Astrocyte of the cerebellum (primary cell): Measurements from ENCODE around the gene SCN4B.

Source experiments
- DNase-seq: peaks from one replicate; pipeline ENCODE4 v3.0.0-alpha.2; 2011; ENCODE audit warnings: low read depth
- H3K4me3 ChIP-seq: 2 replicates; pipeline ENCODE4 v1.5.1; 2011; ENCODE audit warnings: mild to moderate bottlenecking, low read depth, low read length, moderate library complexity
- in situ Hi-C: cut with HindIII; loops from 2 replicates; pipeline ENCODE4 v1.10.0; 2017; ENCODE audit warnings: low sequenced_read_pairs
- TF ChIP-seq, protein P1 (sequence below): IDR thresholded peaks from 2 replicates; pipeline ENCODE4 v1.5.1; 2012; ENCODE audit warnings: low read length, low read depth, moderate library complexity, mild to moderate bottlenecking; ENCODE audit errors: missing control alignments

The SCN4B gene, protein sequence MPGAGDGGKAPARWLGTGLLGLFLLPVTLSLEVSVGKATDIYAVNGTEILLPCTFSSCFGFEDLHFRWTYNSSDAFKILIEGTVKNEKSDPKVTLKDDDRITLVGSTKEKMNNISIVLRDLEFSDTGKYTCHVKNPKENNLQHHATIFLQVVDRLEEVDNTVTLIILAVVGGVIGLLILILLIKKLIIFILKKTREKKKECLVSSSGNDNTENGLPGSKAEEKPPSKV

DNA sequence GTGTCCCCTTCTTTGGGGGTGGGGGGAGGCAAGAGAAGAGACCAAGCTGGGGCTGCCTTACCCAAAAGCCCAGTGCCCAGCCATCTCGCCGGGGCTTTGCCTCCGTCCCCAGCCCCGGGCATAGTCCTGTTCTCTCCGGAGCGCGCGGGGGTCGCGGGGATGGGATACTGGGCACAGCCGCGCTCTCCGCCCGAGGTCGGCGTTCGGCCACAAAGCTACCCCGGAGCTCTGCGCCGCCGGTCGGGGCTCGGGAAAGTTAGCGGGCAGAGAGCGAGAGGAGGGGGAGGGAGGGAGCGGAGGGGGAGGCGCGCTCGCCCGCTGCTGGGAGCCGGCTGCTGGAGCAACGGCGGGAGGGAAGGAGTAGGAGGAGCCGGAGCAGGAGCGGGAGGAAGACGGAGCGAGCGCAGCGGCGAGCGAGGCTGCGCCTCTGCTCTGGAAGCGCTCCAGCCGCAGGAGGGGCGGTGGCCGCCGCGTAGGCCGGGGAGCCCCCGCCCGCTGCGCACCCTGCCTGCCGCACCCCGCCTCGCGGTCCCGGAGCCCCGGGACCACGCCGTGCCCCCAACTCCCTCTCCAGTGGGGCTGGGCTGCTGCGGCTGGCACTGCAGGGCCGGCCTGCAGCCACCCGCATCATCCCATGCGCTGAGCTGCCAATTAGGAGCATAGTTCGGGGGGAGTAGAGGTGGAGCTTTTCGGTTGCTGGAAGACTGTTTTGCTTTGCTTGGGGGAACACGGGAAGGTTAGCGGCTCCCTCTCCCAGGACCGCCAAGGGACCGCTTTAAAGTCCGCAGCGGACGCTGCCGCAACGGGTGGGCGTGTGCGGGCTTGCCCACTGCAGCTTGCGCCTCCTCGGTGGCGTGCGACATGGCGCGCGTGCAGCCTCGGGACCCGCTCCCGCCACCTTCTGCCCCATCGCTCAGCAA, at the start of gene SCN4B:
SCN4B (minus strand) TSS at position 272 of the 920 bp plus-strand sequence; CDS start at position 122, 150 bp downstream.
- TF ChIP-seq, protein P1, sequence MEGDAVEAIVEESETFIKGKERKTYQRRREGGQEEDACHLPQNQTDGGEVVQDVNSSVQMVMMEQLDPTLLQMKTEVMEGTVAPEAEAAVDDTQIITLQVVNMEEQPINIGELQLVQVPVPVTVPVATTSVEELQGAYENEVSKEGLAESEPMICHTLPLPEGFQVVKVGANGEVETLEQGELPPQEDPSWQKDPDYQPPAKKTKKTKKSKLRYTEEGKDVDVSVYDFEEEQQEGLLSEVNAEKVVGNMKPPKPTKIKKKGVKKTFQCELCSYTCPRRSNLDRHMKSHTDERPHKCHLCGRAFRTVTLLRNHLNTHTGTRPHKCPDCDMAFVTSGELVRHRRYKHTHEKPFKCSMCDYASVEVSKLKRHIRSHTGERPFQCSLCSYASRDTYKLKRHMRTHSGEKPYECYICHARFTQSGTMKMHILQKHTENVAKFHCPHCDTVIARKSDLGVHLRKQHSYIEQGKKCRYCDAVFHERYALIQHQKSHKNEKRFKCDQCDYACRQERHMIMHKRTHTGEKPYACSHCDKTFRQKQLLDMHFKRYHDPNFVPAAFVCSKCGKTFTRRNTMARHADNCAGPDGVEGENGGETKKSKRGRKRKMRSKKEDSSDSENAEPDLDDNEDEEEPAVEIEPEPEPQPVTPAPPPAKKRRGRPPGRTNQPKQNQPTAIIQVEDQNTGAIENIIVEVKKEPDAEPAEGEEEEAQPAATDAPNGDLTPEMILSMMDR: no peak
- DNase-seq: no peak
- H3K4me3 ChIP-seq: peak within 1 kb of the TSS; percentile 43
- in situ Hi-C loops: no loop called here

DNA sequence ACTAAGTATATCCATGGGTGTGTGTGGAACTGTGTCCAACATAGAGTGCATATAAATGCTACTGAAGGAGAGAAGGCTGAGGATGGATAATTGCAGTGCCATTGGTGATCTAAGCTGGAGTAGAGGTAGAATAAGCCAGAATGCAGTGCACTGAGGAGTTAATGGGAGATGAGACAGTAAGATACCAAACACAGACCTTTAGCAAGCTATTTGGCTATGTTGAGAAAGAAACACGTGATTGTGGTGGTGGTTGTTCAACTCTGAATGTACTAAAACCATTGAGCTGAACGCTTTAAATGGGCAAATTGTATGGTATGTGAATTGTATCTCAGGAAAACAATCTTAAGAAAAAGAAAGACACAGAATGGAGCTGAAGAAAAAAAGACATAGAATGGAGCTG, 49.3 kb upstream of the SCN4B start:
- in situ Hi-C loops: no loop called here
- no peak for DNase-seq
- TF ChIP-seq, protein P1: no peak
- H3K4me3 ChIP-seq: no peak overlapping the region

DNA sequence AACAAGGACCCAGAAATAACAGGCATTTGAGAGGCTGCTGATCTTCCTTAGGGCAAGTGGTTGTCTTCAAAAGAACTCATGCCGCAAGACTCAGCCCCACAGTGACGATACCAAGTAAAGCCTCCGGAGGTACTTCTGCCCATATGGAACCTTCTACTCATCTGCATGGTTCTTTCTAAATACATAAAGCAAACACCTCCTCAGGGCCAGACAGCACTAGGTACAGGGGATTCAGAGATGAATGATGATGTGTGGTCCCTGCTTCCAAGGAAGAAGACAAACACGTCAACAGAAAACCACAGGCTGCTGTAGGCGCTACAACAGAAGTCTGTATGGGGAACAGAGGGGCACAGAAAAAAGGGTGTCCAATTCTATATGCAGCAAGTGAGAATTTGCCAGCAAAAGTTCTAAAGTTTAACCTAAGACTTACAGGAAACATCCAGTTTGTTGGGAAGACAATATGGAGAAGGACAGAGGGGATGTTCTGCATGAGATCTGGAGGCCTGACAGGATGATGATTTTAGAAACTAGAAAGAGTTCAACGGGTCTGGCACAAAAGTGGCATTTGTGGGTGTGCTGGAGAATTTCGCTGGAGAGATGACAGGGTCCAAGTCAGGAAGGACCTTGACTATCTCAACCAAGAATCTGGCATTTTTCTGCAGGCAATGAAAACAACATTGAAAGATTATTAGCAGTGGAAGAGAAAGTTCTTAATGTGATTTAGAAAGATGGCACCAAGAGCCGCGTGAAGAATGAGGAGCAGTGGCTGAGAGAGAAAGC, 48.5 kb upstream of the SCN4B start:
- DNase-seq: no peak

DNA sequence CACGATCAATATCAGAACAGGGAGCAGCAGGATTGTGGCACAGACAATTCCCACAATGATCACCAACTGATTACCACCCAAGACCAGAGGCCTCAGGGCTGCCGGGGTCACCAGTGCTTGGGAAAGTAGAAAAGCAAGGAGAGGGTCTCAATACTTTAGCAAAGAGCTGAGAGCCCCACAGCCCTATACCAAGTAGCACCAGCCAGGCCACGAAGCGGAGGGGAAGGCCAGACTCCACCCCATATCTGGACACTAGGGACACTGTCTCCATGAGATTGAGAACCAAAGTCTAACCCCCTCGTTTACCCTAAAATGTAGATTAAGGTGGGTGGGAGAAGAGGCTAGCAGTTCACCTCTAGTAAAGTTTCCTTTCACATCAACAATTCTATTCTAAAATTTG, 47.9 kb upstream of the SCN4B start:
- in situ Hi-C loops: no loop called here
- TF ChIP-seq, protein P1: no peak
- H3K4me3 ChIP-seq: no peak overlapping the region
- DNase-seq: no peak

More for the DNA sequence above, 48.5 kb upstream of the SCN4B start:
- in situ Hi-C loops: no loop called here
- TF ChIP-seq, protein P1: no peak
- H3K4me3 ChIP-seq: no peak overlapping the region

DNA sequence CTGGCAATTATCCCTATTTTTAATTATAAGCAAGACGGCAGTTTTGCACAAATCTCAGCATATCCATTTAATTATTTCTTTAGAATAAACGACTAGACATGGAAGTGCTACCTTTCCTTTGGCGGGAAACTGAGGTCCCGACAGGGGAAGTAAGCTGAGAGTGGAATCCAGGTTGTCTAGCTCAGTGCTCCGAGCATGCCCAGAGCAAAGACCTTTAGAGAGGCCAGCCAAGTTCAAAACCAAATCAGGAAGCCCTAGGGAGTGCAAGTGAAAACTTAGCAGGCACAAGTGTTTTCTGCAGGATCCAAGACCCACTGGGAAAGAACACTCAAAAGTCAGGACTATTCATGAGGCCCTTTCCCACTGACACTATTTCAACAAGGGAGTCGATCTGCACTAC, 46.5 kb upstream of the SCN4B start:
- in situ Hi-C loops: no loop called here
- DNase-seq: no peak
- TF ChIP-seq, protein P1: no peak
- H3K4me3 ChIP-seq: no peak overlapping the region

DNA sequence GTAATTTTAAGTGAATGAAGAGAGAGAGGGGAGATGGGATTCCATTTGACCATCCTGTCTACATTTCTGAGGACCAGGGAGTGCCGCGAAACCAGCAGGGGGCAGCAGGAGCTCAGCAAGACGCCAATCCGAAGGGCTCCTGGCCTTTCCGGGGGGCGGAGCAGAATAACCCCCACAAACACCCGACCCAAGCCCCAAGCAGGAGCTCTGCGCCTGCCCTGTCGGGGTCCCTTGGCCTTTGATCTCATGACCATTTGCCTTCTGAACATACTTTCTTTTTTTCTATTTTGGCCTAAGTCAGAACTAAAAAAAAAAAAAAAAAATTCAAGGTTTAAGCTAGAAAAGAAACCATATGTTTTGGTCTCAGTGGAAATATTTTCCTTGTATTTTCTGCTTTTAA, 45.7 kb upstream of the SCN4B start:
- TF ChIP-seq, protein P1: peak; percentile 63
- H3K4me3 ChIP-seq: no peak overlapping the region
- DNase-seq: no peak
- in situ Hi-C loops: no loop called here
